Fibroblast of lung (primary cell): ENCODE measurements around the gene MDN1.

Source experiments
- CTCF ChIP-seq, 2 donors: IDR thresholded peaks in 1 of 2; conservative IDR thresholded peaks in 1 of 2; 1 replicate in 1 of 2; 2 replicates in 1 of 2; pipeline ENCODE4 v1.5.1; 2011 to 2012; ENCODE audit warnings: low read length in 2 of 2, control low read depth in 1 of 2, inconsistent platforms in 1 of 2, low read depth in 1 of 2, mild to moderate bottlenecking in 1 of 2
- EZH2 ChIP-seq: IDR thresholded peaks from 2 replicates; pipeline ENCODE4 v1.5.1; 2012; ENCODE audit warnings: low read length, control low read depth, mild to moderate bottlenecking; ENCODE audit errors: missing control alignments

DNA sequence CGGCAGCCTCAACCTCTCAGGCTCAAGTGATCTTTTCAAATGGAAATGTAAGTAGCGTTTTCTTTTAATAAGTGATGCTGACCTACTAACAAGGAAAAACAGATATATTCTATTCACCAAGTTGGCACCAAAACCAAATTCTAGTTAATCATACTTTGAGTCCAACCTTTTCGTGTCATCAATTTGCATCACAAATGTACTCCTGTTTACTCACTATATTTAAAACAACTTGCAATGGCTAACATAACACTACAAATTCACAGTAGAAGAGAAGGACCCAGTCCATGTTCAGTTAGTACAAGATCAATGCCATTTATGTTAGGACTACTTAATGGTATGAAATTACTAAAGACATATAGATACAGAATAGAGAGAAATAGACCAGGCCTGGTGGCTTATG, 50.0 kb downstream of the MDN1 start:
- no peak for TF ChIP-seq CTCF (conservative IDR thresholded peaks at IDR 0.05 in 1 of 2, IDR thresholded peaks at IDR 0.05 in 1 of 2; ENCODE audit: low read depth in 1 of 2, low read length in 2 of 2)
- TF ChIP-seq EZH2 = no peak
